ENCODE data around the gene ADAMTS14. TPM values are rescaled to one million over a fixed set of nuclear protein-coding genes. Genes with fewer than 3 reads are reported as not detected.
"Not testable (repeated sequence)": the region's sequence is repeated elsewhere in the genome, so short reads cannot be mapped to it uniquely, and the experiment has no call there.

Gene ADAMTS14
- total RNA-seq, 2 donors from 2014 or later = 0.44 to 0.79 TPM

- Histone ChIP-seq H3K4me1 (ENCODE audit: control insufficient read depth, insufficient read depth, low read length) (no peaks in the 10 kb centered on the region), H3K36me3 (ENCODE audit: control insufficient read depth, insufficient read depth, low read length) (no peaks in the 10 kb centered on the region), H3K9me3 (ENCODE audit: control insufficient read depth, low read length) (peaks cover 4% of the 10 kb centered on the region), H3K9ac (ENCODE audit: extremely low read depth, low read length, poor library complexity, severe bottlenecking) (no peak overlapping the region), H3K4me3 (ENCODE audit: low read length) (no peak overlapping the region), H3K27ac (ENCODE audit: low read depth, low read length) (peak overlapping the region; percentile 97), H3K27me3 (ENCODE audit: control insufficient read depth, insufficient read depth, low read length, poor library complexity, severe bottlenecking) (no peaks in the 10 kb centered on the region)
- no peak overlapping the region for H3K4me3 Mint-ChIP-seq
- WGBS, 2 experiments (ENCODE audit: insufficient coverage in 1 of 2, insufficient read length in 1 of 2) = 44 to 79% methylated on average over 4 to 6 of the region's 6 CpGs
- no peaks in the 10 kb centered on the region for H3K36me3 Mint-ChIP-seq (ENCODE audit: low read depth)
- H3K9me3 Mint-ChIP-seq = peaks cover 27% of the 10 kb centered on the region
- DNase-seq = peak; percentile 20
- peaks cover 10% of the 10 kb centered on the region for H3K27me3 Mint-ChIP-seq (ENCODE audit: insufficient read depth)
- no peak overlapping the region for H3K27ac Mint-ChIP-seq
- H3K4me1 Mint-ChIP-seq = no peaks in the 10 kb centered on the region
- TF ChIP-seq CTCF (conservative IDR thresholded peaks at IDR 0.05) = no peak
These were observed 7.6 kb upstream of the ADAMTS14 start for GRCh38 chr10:70664702-70665195.

- peaks cover 27% of the 10 kb centered on the region for H3K9me3 Mint-ChIP-seq
- Histone ChIP-seq H3K27ac (ENCODE audit: low read depth, low read length) (no peak overlapping the region), H3K4me1 (ENCODE audit: control insufficient read depth, insufficient read depth, low read length) (no peaks in the 10 kb centered on the region), H3K4me3 (ENCODE audit: low read length) (no peak overlapping the region), H3K27me3 (ENCODE audit: control insufficient read depth, insufficient read depth, low read length, poor library complexity, severe bottlenecking) (peaks cover 13% of the 10 kb centered on the region), H3K9me3 (ENCODE audit: control insufficient read depth, low read length) (peaks cover 4% of the 10 kb centered on the region), H3K9ac (ENCODE audit: extremely low read depth, low read length, poor library complexity, severe bottlenecking) (no peak overlapping the region), H3K36me3 (ENCODE audit: control insufficient read depth, insufficient read depth, low read length) (no peaks in the 10 kb centered on the region)
- no peaks in the 10 kb centered on the region for H3K4me1 Mint-ChIP-seq
- no peak for DNase-seq
- H3K27me3 Mint-ChIP-seq (ENCODE audit: insufficient read depth) = peaks cover 28% of the 10 kb centered on the region
- no peaks in the 10 kb centered on the region for H3K36me3 Mint-ChIP-seq (ENCODE audit: low read depth)
- WGBS, 2 experiments (ENCODE audit: insufficient coverage in 1 of 2, insufficient read length in 1 of 2) = 89 to 96% methylated on average over 3 to 7 of the region's 7 CpGs
- no peak overlapping the region for H3K4me3 Mint-ChIP-seq
- H3K27ac Mint-ChIP-seq = no peak overlapping the region
- TF ChIP-seq CTCF (conservative IDR thresholded peaks at IDR 0.05) = no peak
These were observed 5.1 kb upstream of the ADAMTS14 start for GRCh38 chr10:70666960-70667798.

GRCh38 chr10:70667818-70668217 lies 4.5 kb upstream of the ADAMTS14 start:
- not testable (repeated sequence) for H3K9me3 ChIP-seq (ENCODE audit: control insufficient read depth, low read length); H3K27ac ChIP-seq (ENCODE audit: low read depth, low read length); H3K36me3 ChIP-seq (ENCODE audit: control insufficient read depth, insufficient read depth, low read length); H3K36me3 Mint-ChIP-seq (ENCODE audit: low read depth); H3K4me3 ChIP-seq (ENCODE audit: low read length); H3K27ac Mint-ChIP-seq; H3K4me3 Mint-ChIP-seq; DNase-seq; H3K9ac ChIP-seq (ENCODE audit: extremely low read depth, low read length, poor library complexity, severe bottlenecking); H3K4me1 Mint-ChIP-seq; H3K4me1 ChIP-seq (ENCODE audit: control insufficient read depth, insufficient read depth, low read length)
- H3K27me3 ChIP-seq (ENCODE audit: control insufficient read depth, insufficient read depth, low read length, poor library complexity, severe bottlenecking) = peaks cover 17% of the 10 kb centered on the region
- WGBS, 2 experiments (ENCODE audit: insufficient coverage in 1 of 2, insufficient read length in 1 of 2) = 89 to 95% methylated on average over 6 of the region's 6 CpGs
- H3K9me3 Mint-ChIP-seq = peaks cover 27% of the 10 kb centered on the region
- peaks cover 28% of the 10 kb centered on the region for H3K27me3 Mint-ChIP-seq (ENCODE audit: insufficient read depth)

All from endodermal cell (in vitro differentiated cells).